SK-N-SH (cell line): ENCODE results near the gene MAMLD1. TPM values are rescaled to one million over a fixed set of nuclear protein-coding genes. Genes with fewer than 3 reads are reported as not detected.

ENCODE experiments used
- CTCF ChIA-PET: fragments of 300-600, 350-600 bp; formaldehyde crosslinking; extraction: SDS; loops from one replicate; lab custom pipeline; 2021; lab: Yijun Ruan, JAX
- POLR2A ChIA-PET: fragments of 350-600 bp; sonication (Branson Sonifier 250); formaldehyde crosslinking; extraction: SDS; loops from one replicate; lab custom pipeline; 2020; ENCODE audit warnings: antibody characterized with exemption, inconsistent platforms; lab: Yijun Ruan, JAX
- DNase-seq: peaks from one replicate; pipeline ENCODE4 v3.0.0; 2012
- H2AFZ ChIP-seq: fragments of 200-600 bp; sonication (generic); 2 replicates; pipeline ENCODE4 v1.8.1; 2016; ENCODE audit warnings: antibody characterized with exemption, mild to moderate bottlenecking, low read depth
- H3F3A ChIP-seq: fragments of 200-600 bp; sonication (generic); replicated peaks from 2 replicates; pipeline ENCODE3; 2016; ENCODE audit warnings: antibody characterized with exemption, mild to moderate bottlenecking; ENCODE audit not compliant: insufficient read depth
- H3K27ac ChIP-seq, 2 experiments: fragments of 200-500 bp in 1 of 2; fragments of 200-600 bp in 1 of 2; sonication (Bioruptor generic) in 1 of 2; sonication (generic), shearing (Covaris generic) in 1 of 2; 2 replicates each; pipeline versions ENCODE4 v1.5.1 to v1.6.1; 2014 to 2016; ENCODE audit warnings: low read depth in 2 of 2, inconsistent platforms in 1 of 2, low read length in 1 of 2, mild to moderate bottlenecking in 1 of 2, mixed read lengths in 1 of 2
- H3K27me3 ChIP-seq: fragments of 200-600 bp; sonication (generic), shearing (Covaris generic); 2 replicates; pipeline ENCODE4 v1.6.1; 2016; ENCODE audit warnings: mixed run types; ENCODE audit not compliant: insufficient read depth
- H3K36me3 ChIP-seq, 2 experiments: fragments of 200-500 bp in 1 of 2; fragments of 200-600 bp in 1 of 2; sonication (Bioruptor generic) in 1 of 2; sonication (generic) in 1 of 2; replicated peaks in 1 of 2; 2 replicates each; pipeline versions ENCODE3 to v1.5.1; 2014 to 2016; ENCODE audit warnings: low read length in 1 of 2, mild to moderate bottlenecking in 1 of 2; ENCODE audit not compliant: insufficient read depth in 2 of 2, control insufficient read depth in 1 of 2
- H3K4me1 ChIP-seq, 2 experiments: fragments of 200-500 bp in 1 of 2; fragments of 200-600 bp in 1 of 2; sonication (Bioruptor generic) in 1 of 2; sonication (generic), shearing (Covaris generic) in 1 of 2; 2 replicates each; pipeline versions ENCODE4 v1.5.1 to v1.6.1; 2014 to 2016; ENCODE audit warnings: low read depth in 1 of 2, low read length in 1 of 2, mixed run types in 1 of 2; ENCODE audit not compliant: insufficient read depth in 2 of 2, control insufficient read depth in 1 of 2
- H3K4me2 ChIP-seq: fragments of 200-600 bp; sonication (generic), shearing (Covaris generic); 2 replicates; pipeline ENCODE4 v1.6.1; 2017; ENCODE audit warnings: mixed run types
- H3K4me3 ChIP-seq, 2 experiments: fragments of 200-500 bp in 1 of 2; fragments of 200-600 bp in 1 of 2; sonication (Bioruptor generic) in 1 of 2; sonication (generic), shearing (Covaris generic) in 1 of 2; 2 replicates each; pipeline versions ENCODE4 v1.5.1 to v1.8.1; 2014 to 2016; ENCODE audit warnings: low read depth in 2 of 2, inconsistent platforms in 1 of 2, low read length in 1 of 2, mild to moderate bottlenecking in 1 of 2, mixed read lengths in 1 of 2, moderate library complexity in 1 of 2
- H3K79me2 ChIP-seq: fragments of 200-600 bp; sonication (generic); 2 replicates; pipeline ENCODE4 v1.8.1; 2017; ENCODE audit warnings: mild to moderate bottlenecking; ENCODE audit not compliant: insufficient read depth
- H3K9ac ChIP-seq: fragments of 200-600 bp; sonication (generic); 2 replicates; pipeline ENCODE4 v1.6.1; 2017; ENCODE audit warnings: mixed run types
- H3K9me2 ChIP-seq: fragments of 200-600 bp; sonication (generic); 2 replicates; pipeline ENCODE4 v1.6.1; 2017; ENCODE audit warnings: mixed run types
- H3K9me3 ChIP-seq: fragments of 200-600 bp; sonication (generic); 2 replicates; pipeline ENCODE4 v1.6.1; 2017; ENCODE audit warnings: mixed run types, mild to moderate bottlenecking, moderate library complexity
- H4K20me1 ChIP-seq: fragments of 200-600 bp; sonication (generic); 2 replicates; pipeline ENCODE4 v1.6.1; 2017; ENCODE audit warnings: mild to moderate bottlenecking, mixed run types; ENCODE audit not compliant: insufficient read depth
- EP300 ChIP-seq, 2 experiments: IDR thresholded peaks; 2 replicates each; pipeline versions ENCODE4 v1.4.0 to v1.6.1; 2012; ENCODE audit warnings: borderline replicate concordance in 1 of 2, low read depth in 1 of 2, low read length in 1 of 2
- EZH2phosphoT487 ChIP-seq: fragments of 200-600 bp; sonication (generic); IDR thresholded peaks from 2 replicates; pipeline ENCODE4 v1.6.1; 2017; ENCODE audit warnings: low read depth, mixed run types, mild to moderate bottlenecking, antibody characterized with exemption, moderate library complexity, borderline replicate concordance
- GABPA ChIP-seq: IDR thresholded peaks from 2 replicates; pipeline ENCODE4 v1.4.0; 2012; ENCODE audit warnings: low read depth, mild to moderate bottlenecking
- JUND ChIP-seq: IDR thresholded peaks from 2 replicates; pipeline ENCODE4 v1.4.0; 2012
- MXI1 ChIP-seq: IDR thresholded peaks from 2 replicates; pipeline ENCODE4 v1.6.1; 2012; ENCODE audit warnings: mild to moderate bottlenecking, low read depth, low read length, improper control_type of control experiment
- NFIC ChIP-seq: IDR thresholded peaks from 2 replicates; pipeline ENCODE4 v1.4.0; 2012; ENCODE audit warnings: borderline replicate concordance
- POLR2AphosphoS5 ChIP-seq: IDR thresholded peaks from 2 replicates; pipeline ENCODE4 v1.6.1; 2012; ENCODE audit warnings: low read depth, low read length
- RAD21 ChIP-seq: IDR thresholded peaks from 2 replicates; pipeline ENCODE4 v1.6.1; 2012; ENCODE audit warnings: mild to moderate bottlenecking, low read length
- RFX5 ChIP-seq: IDR thresholded peaks from 2 replicates; pipeline ENCODE4 v1.6.1; 2012; ENCODE audit warnings: mild to moderate bottlenecking, improper control_type of control experiment, low read length
- SIN3A ChIP-seq: IDR thresholded peaks from 2 replicates; pipeline ENCODE4 v1.6.1; 2012; ENCODE audit warnings: low read depth, mild to moderate bottlenecking, low read length, moderate library complexity, borderline replicate concordance
- SMC3 ChIP-seq: IDR thresholded peaks from 2 replicates; pipeline ENCODE4 v1.6.1; 2012; ENCODE audit warnings: low read depth, low read length, improper control_type of control experiment
- YY1 ChIP-seq: IDR thresholded peaks from 2 replicates; pipeline ENCODE4 v1.4.0; 2012; ENCODE audit warnings: low read depth, mild to moderate bottlenecking
- WGBS: methylation state at CpG from one replicate; pipeline ENCODE4 v1.1.6; 2017; ENCODE audit warnings: low lambda C conversion rate; 5-methylcytosine and 5-hydroxymethylcytosine counted together
- polyA plus RNA-seq, 3 experiments: library from polyadenylated mRNA; depleted of rRNA; stranded (reverse); fragments of >200 nt; gene quantifications; 2 replicates each; pipeline ENCODE4 v1.2.3, GENCODE V29; 2012
- TF ChIP-seq, protein P1 (sequence below): IDR thresholded peaks from 2 replicates; pipeline ENCODE4 v1.4.0; 2012; ENCODE audit warnings: low read depth
- TF ChIP-seq, protein P2 (sequence below): IDR thresholded peaks from 2 replicates; pipeline ENCODE4; 2012
- TF ChIP-seq, protein P3 (sequence below): fragments of 150-350 bp; IDR thresholded peaks from 2 replicates; pipeline ENCODE4 v1.6.1; 2017; ENCODE audit warnings: antibody characterized with exemption, low read length, low read depth, borderline replicate concordance

Gene MAMLD1
- polyA plus RNA-seq, 1 of the 3 experiments (the other 2 are of a cell fraction) = 4.4 TPM

DNA sequence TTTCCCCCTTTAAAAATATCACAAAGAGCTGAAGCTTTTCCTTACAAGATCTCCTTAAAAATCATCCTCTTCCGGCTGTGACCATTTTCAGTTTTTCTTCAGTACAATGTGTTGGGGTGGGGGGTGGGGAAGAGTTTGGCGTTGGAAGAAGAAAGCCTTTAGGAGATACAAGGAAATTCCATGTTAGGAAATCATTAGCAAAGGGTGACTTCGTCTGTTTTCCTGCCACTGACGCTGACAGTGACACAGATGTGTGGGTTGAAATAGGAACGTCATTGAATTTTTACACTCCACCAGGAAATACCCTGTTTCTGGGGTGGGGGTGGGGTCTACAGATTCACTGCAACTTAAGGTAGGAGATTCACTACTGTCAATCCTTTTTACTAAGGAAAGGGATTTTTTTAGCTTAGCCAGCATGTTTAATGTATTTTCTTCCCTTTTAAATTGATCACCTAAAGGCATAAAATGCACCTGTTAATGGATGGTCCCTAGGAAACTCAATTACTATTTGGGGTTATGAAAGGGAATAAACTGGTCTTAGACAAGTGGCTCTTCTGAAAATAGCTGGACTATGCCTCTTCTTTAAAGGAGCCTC is 3.9 kb downstream of the MAMLD1 start:
- no peaks in the 10 kb centered on the region for H3K9me2 ChIP-seq
- WGBS = 26% methylated on average over 5 of the region's 5 CpGs
- POLR2A ChIA-PET = no interaction called here
- H3K4me2 ChIP-seq = peak overlapping the region; percentile 68
- peaks cover 73% of the 10 kb centered on the region for H3K79me2 ChIP-seq
- H3K27me3 ChIP-seq = no peaks in the 10 kb centered on the region
- H3K36me3 ChIP-seq = no peaks in the 10 kb centered on the region
- peaks cover 0 to 6% of the 10 kb centered on the region in 2 experiments; a peak in 1 of 4 replicates for H3K4me1 ChIP-seq
- peak overlapping the region in 1 of 2 experiments; percentile 43; a peak in 1 of 4 replicates for H3K4me3 ChIP-seq
- no peak overlapping the region for H2AFZ ChIP-seq
- TF ChIP-seq POLR2AphosphoS5 (no peak), JUND (no peak), EZH2phosphoT487 (no peak), SIN3A (no peak), RAD21 (no peak), NFIC (no peak), GABPA (no peak), RFX5 (no peak), SMC3 (no peak), EP300 (IDR thresholded peaks at IDR 0.05; ENCODE audit: borderline replicate concordance in 1 of 2, low read depth in 1 of 2, low read length in 1 of 2) (no peak)
- TF ChIP-seq, protein P1, sequence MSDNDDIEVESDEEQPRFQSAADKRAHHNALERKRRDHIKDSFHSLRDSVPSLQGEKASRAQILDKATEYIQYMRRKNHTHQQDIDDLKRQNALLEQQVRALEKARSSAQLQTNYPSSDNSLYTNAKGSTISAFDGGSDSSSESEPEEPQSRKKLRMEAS = no peak
- TF ChIP-seq, protein P2, sequence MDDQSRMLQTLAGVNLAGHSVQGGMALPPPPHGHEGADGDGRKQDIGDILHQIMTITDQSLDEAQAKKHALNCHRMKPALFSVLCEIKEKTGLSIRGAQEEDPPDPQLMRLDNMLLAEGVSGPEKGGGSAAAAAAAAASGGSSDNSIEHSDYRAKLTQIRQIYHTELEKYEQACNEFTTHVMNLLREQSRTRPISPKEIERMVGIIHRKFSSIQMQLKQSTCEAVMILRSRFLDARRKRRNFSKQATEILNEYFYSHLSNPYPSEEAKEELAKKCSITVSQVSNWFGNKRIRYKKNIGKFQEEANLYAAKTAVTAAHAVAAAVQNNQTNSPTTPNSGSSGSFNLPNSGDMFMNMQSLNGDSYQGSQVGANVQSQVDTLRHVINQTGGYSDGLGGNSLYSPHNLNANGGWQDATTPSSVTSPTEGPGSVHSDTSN = no peak
- TF ChIP-seq, protein P3, sequence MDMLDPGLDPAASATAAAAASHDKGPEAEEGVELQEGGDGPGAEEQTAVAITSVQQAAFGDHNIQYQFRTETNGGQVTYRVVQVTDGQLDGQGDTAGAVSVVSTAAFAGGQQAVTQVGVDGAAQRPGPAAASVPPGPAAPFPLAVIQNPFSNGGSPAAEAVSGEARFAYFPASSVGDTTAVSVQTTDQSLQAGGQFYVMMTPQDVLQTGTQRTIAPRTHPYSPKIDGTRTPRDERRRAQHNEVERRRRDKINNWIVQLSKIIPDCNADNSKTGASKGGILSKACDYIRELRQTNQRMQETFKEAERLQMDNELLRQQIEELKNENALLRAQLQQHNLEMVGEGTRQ = no peak
- no peaks in the 10 kb centered on the region for H4K20me1 ChIP-seq
- peak overlapping the region in 1 of 2 experiments; percentile 65; a peak in 1 of 4 replicates for H3K27ac ChIP-seq
- H3K9me3 ChIP-seq = no peaks in the 10 kb centered on the region
- H3F3A ChIP-seq = peaks cover 6% of the 10 kb centered on the region
- CTCF ChIA-PET = interaction anchor here (1.0 to 4.8 kb wide), 2 partner anchors 9 to 405 kb away, joined by 3 to 18 read pairs; no protein-coding TSS in a partner anchor
- DNase-seq = no peak
- H3K9ac ChIP-seq = no peak overlapping the region

DNA sequence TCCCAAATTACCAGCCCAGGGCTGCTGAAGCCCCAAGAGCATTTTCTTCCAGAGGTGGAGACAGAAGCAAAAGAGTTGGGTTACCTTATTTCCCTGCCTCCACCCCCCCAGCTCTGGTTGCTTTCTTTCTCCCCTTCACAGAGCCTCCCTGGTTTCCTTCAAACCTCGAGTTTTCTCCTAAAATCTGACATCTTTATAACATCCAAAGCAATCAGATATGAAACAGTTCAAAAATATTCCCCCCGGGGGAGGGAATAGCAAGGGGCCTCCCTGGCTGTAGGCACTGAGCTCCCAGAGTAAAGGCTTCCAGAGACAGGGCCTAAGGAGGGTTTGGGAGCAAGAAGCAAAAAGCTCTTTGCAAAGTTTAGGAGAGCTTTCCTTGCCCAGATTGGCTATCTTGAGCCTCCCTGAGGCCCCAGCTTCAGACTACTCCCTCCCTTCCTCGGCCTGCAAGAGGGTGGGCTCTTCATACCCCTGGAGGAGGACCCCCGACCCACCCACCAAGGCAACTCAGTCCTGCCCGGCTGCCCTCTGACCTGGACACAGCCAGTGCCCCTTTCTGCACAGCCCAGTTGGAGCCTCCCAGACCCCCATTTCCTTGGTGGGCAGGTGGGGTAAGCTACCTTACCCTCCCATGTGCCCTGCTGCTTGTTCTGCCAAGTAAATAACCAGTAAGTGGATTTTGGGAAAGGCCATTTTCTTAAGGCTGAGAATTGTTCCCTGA is 7.6 kb downstream of the MAMLD1 start:
- no peak overlapping the region for H3K4me3 ChIP-seq
- H4K20me1 ChIP-seq = no peaks in the 10 kb centered on the region
- H3K9me3 ChIP-seq = no peaks in the 10 kb centered on the region
- no peaks in the 10 kb centered on the region for H3K9me2 ChIP-seq
- H3K4me2 ChIP-seq = no peak overlapping the region
- WGBS = 38% methylated on average over 4 of the region's 5 CpGs
- H2AFZ ChIP-seq = no peak overlapping the region
- peaks cover 62% of the 10 kb centered on the region for H3K79me2 ChIP-seq
- H3K9ac ChIP-seq = no peak overlapping the region
- CTCF ChIA-PET = no interaction called here
- peaks cover 0 to 3% of the 10 kb centered on the region in 2 experiments; a peak in 1 of 4 replicates for H3K4me1 ChIP-seq
- no peaks in the 10 kb centered on the region for H3K36me3 ChIP-seq
- no peak overlapping the region for H3K27ac ChIP-seq
- no peak for DNase-seq
- POLR2A ChIA-PET = no interaction called here
- no peaks in the 10 kb centered on the region for H3K27me3 ChIP-seq
- TF ChIP-seq MXI1 (no peak), YY1 (no peak)
- TF ChIP-seq, protein P1 = no peak
- peaks cover 6% of the 10 kb centered on the region for H3F3A ChIP-seq
